Measurements from ENCODE around the gene GRPEL1.

GRPEL1 gene

GRCh38 chr4:7041246-7041645 lies 26.6 kb downstream of the GRPEL1 start:
- no peak for TF ChIP-seq POLR2AphosphoS5 (IDR thresholded peaks at IDR 0.05; ENCODE audit: low read depth, low read length)
- TF ChIP-seq SIN3A (IDR thresholded peaks at IDR 0.05; ENCODE audit: borderline replicate concordance, insufficient read depth, low read length): no peak
- no peak for TF ChIP-seq TAF1 (IDR thresholded peaks at IDR 0.05; ENCODE audit: borderline replicate concordance, insufficient read depth, low read length)
- TF ChIP-seq REST (IDR thresholded peaks at IDR 0.05; ENCODE audit: insufficient read depth in 1 of 2, low read depth in 2 of 2, low read length in 2 of 2): no peak
- no peak for TF ChIP-seq FOXP2 (optimal IDR thresholded peaks at IDR 0.05; ENCODE audit: borderline replicate concordance, extremely low read depth, extremely low read length, insufficient read depth)

DNA sequence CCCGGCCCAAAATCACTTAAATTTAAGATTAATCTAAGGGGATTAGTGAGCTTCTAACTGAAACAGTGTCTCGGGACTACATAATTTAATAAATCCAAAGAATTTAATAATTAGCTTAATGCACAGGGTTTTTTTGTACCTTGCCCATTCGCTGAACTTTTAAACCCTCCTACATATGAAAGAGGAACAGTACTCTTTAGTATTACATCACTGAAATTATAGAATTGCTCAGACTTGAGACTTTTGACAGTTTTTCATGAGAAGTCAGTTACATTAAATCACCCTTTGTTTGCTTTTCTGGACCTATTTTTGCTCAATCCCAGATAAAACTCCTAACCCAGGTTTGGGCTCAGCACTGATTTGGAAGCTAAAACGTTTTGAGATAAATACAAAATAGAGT lies 27.1 kb downstream of the GRPEL1 start:
- TF ChIP-seq FOXP2 (optimal IDR thresholded peaks at IDR 0.05; ENCODE audit: borderline replicate concordance, extremely low read depth, extremely low read length, insufficient read depth) (no peak), SIN3A (IDR thresholded peaks at IDR 0.05; ENCODE audit: borderline replicate concordance, insufficient read depth, low read length) (no peak), POLR2AphosphoS5 (IDR thresholded peaks at IDR 0.05; ENCODE audit: low read depth, low read length) (no peak), TAF1 (IDR thresholded peaks at IDR 0.05; ENCODE audit: borderline replicate concordance, insufficient read depth, low read length) (no peak), REST (IDR thresholded peaks at IDR 0.05; ENCODE audit: insufficient read depth in 1 of 2, low read depth in 2 of 2, low read length in 2 of 2) (no peak)

DNA sequence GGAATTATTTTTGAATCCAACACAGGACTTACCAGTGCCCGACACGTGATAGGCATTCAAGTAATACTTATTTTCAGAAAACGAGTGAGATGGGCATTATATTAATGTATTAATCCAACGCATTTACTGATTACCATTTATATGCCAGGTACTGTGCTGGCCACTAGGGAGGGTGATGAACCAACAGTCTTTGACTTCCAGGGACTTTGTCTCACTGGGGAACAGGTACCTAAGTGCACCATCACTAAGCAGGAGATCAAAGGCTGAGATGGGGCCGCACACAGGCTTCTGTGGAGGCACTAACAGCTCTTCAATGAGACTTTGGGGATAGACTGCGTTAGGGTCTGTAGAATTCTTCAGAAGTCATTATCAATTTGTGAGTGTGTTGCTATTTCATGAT lies 30.4 kb downstream of the GRPEL1 start:
- no peak for TF ChIP-seq POLR2AphosphoS5 (IDR thresholded peaks at IDR 0.05; ENCODE audit: low read depth, low read length)
- no peak for TF ChIP-seq REST (IDR thresholded peaks at IDR 0.05; ENCODE audit: insufficient read depth in 1 of 2, low read depth in 2 of 2, low read length in 2 of 2)
- TF ChIP-seq TAF1 (IDR thresholded peaks at IDR 0.05; ENCODE audit: borderline replicate concordance, insufficient read depth, low read length): no peak
- TF ChIP-seq FOXP2 (optimal IDR thresholded peaks at IDR 0.05; ENCODE audit: borderline replicate concordance, extremely low read depth, extremely low read length, insufficient read depth): no peak
- TF ChIP-seq SIN3A (IDR thresholded peaks at IDR 0.05; ENCODE audit: borderline replicate concordance, insufficient read depth, low read length): no peak

GRCh38 chr4:7034262-7035081 lies 33.4 kb downstream of the GRPEL1 start:
- no peak for TF ChIP-seq REST (IDR thresholded peaks at IDR 0.05; ENCODE audit: insufficient read depth in 1 of 2, low read depth in 2 of 2, low read length in 2 of 2)

DNA sequence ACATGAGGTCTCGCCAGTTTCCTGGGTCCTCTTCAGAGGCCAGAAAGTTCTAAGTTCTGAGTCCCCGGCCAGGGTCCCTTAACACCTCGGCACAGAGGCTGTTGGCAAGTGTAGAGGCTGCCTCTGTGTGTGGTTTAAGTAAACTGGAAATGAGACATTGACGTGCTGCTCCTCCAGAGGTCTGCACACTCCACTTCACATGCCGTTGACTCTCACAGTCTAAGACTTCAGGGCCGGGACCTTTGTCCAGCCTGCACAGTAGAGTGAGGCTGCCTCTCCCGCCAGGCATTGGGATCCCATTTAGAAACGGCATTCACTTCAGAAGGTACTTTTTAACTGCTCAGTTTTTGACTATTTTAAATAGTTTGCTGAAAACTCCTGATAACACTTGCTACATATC lies 35.3 kb downstream of the GRPEL1 start:
- TF ChIP-seq REST (IDR thresholded peaks at IDR 0.05; ENCODE audit: insufficient read depth in 1 of 2, low read depth in 2 of 2, low read length in 2 of 2) (no peak), FOXP2 (optimal IDR thresholded peaks at IDR 0.05; ENCODE audit: borderline replicate concordance, extremely low read depth, extremely low read length, insufficient read depth) (no peak), POLR2AphosphoS5 (IDR thresholded peaks at IDR 0.05; ENCODE audit: low read depth, low read length) (no peak), TAF1 (IDR thresholded peaks at IDR 0.05; ENCODE audit: borderline replicate concordance, insufficient read depth, low read length) (no peak), SIN3A (IDR thresholded peaks at IDR 0.05; ENCODE audit: borderline replicate concordance, insufficient read depth, low read length) (no peak)
